ENCODE data around the gene CCNDBP1.
A peak's percentile ranks its signal among the peaks of the same experiment; 100 is the strongest.
"Not testable (repeated sequence)": the region's sequence is repeated elsewhere in the genome, so short reads cannot be mapped to it uniquely, and the experiment has no call there.

CCNDBP1 gene

GRCh38 chr15:43194795-43195194, 9.6 kb downstream of the CCNDBP1 start:
- DNase-seq, result no peak

GRCh38 chr15:43196760-43197548, 11.8 kb downstream of the CCNDBP1 start:
- no peak for DNase-seq

- not testable (repeated sequence) for DNase-seq
Measured at GRCh38 chr15:43197773-43198172, 12.6 kb downstream of the CCNDBP1 start.

DNA sequence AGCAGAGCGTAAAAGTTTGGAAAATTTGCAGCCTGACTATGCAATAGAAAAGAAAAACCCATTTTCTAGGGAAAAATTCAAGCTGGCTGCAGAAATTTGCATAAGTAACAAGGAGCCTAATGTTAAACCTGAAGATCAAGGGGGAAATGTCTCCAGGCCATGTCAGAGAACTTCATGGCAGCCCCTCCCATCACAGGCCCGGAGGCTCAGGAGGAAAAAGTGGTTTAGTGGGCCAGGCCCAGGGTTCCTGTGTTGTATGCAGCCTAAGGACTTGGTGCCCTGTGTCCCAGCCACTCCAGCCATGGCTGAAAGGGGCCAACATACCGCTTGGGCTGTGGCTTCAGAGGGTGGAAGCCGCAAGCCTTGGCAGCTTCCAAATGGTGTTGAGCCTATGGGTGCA, 13.4 kb downstream of the CCNDBP1 start:
- not testable (repeated sequence) for DNase-seq

GRCh38 chr15:43198992-43199391, 13.8 kb downstream of the CCNDBP1 start:
- DNase-seq, result no peak

DNA sequence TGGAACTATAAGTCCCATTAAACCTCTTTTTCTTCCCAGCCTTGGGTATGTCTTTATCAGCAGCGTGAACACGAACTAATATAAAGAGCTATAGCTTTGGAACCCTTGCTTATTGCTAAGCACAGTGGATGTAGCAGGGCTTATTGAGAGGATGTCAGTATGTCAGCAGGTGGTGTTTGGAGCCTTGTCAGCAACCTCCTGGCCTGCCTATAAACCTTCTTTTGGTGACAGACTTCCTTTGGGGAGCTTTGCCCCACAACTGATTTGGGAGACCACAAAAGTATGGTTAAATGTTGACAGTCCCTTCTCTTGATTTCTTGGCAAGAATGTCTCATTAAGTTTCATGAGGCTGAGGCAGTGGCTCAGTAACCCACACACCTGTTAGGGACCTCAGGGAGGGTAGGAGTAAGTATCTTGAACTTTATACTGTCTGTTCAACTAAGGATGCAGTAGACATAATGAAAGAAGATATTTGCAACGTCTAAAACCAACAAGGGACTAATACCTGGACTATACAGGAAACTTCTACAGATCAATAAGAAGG, 14.8 kb downstream of the CCNDBP1 start:
- no peak for DNase-seq

GRCh38 chr15:43204016-43204901, 19.1 kb downstream of the CCNDBP1 start:
- DNase-seq, result peak; percentile 47

DNA sequence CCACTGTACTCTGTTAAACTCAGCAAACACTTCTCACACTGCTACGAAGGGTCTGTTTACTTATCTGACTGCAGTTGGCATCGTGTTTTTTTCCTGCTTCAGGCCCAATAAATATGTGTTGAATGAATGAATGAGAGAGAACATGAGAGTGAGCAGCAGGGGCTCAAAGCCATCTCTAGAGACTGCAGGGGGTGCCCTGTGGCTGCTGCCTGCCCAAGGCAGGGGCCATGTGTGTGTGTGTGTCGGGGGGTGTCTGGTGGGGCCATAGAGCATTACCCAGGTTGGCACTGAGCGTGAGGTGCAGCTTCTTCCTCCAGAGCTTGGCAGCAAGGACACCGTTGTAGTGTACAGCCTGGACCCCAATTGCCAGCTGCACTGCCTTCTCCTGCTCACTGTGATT, 20.9 kb downstream of the CCNDBP1 start:
- DNase-seq, result no peak

- DNase-seq, result no peak
Measured at GRCh38 chr15:43207024-43207423, 21.8 kb downstream of the CCNDBP1 start.

- DNase-seq, result no peak
Measured at GRCh38 chr15:43208052-43209002, 23.1 kb downstream of the CCNDBP1 start.

DNA sequence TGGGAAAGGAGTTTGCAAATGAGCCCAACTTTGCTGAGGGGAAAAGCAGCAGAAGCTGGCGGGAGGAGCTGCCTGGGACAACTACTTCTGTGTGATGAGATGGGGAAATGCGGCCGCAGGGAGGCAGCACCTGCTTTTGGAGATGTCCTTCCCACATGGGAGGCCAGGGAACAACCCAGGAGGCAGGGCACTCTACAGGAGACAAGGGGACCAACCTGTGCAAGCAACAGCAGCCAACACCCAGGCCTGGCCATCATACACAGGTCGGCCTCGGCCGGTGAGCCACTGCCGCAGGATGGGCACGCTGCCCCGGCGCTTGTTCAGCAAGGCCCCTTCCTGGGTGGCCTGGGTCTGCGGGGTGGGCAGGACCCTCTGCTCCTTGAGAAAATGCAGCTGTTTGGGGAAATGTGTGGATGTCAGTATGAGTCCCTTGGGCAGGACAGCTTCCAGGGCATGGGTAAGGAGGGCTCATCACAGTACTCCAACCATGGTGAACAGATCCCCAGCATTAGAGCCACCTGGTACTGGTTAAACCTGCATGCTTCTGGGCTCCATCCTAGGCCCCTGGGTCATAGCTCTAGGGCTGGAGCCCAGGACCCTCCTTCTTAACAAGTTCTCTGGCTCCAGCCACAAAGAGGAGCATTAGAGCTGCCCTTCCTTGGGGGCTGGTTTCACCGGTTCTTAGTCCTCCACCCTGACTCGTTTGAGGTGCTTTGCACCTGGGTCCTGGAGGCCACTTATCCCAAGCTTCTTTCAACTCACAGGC, 24.0 kb downstream of the CCNDBP1 start:
- no peak for DNase-seq

DNA sequence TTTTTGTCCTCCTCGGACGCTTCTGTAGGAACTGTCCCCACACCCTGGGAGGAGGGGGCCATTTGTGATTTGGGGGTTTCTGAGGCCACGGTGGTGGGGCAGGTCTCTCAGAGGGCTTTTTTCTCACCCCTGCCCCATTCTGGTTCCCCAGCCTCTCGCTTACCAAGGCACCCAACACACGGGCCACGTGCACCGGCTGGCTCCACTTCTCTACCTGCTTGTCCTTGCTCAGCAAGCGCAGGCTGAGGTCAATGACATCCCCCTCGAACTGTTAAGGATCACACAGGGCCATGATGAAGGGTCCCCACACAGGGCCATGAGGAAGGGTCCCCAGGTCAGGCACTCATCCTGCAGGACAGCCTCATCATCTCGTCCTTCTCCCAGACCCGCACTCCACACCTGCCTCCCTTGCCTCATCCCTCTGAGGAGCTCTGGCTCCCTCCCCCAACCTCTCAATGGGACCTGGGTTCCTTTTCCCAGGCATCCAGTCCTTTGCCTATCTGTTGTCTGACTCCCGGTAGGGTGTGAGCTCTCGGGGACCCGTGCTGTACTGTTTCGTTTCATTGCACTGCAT, 25.1 kb downstream of the CCNDBP1 start:
- no peak for DNase-seq

- DNase-seq, result no peak
Measured at GRCh38 chr15:43210807-43211206, 25.6 kb downstream of the CCNDBP1 start.

DNA sequence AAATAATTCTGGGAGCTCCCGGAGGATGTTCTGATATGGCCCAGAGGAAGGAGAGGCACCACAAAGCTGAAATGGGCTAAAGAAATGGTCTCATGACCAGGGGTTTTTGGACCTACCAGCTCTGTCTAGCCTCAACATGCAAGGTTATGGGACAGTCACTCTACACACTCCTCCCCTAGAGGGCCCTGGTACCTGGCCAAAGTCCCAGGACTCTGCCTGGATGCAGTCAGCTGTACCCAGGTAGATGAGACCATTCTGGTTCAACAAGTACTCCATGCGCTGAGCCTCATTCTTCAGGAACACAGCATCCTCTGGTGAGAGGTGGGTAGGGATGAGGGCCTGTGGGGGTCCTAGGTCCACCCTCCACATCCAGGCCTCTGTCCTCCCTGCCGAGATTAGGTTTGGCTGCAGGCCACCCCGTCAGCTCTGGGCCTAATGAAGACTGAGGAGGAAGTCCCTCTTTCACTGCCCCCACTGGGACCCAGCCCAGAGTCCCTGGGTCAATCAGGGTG, 26.1 kb downstream of the CCNDBP1 start:
- DNase-seq, result no peak

GRCh38 chr15:43212299-43212698, 27.1 kb downstream of the CCNDBP1 start:
- no peak for DNase-seq

- DNase-seq, result no peak
Measured at GRCh38 chr15:43212951-43213350, 27.7 kb downstream of the CCNDBP1 start.

GRCh38 chr15:43213466-43213865, 28.3 kb downstream of the CCNDBP1 start:
- no peak for DNase-seq

DNA sequence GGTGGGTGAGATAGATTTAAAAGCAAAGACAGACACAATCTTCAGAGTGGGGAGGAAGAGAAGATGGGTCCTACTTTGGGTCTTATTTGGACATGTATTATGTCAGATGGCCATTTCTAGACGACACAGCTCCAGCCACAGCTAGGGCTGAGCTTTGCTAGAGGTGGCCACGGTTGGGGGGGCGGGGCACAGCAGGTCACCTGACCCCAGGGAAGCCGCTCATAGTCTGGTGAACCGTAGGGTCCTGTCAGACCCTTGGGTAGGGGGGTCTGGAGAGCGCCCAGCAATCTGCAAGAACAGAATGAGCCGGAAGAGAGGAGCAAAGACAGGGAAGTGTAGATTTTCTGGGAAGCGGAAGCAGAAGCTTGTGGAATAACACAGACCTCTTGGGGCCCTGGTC, 29.0 kb downstream of the CCNDBP1 start:
- DNase-seq, result no peak

DNA sequence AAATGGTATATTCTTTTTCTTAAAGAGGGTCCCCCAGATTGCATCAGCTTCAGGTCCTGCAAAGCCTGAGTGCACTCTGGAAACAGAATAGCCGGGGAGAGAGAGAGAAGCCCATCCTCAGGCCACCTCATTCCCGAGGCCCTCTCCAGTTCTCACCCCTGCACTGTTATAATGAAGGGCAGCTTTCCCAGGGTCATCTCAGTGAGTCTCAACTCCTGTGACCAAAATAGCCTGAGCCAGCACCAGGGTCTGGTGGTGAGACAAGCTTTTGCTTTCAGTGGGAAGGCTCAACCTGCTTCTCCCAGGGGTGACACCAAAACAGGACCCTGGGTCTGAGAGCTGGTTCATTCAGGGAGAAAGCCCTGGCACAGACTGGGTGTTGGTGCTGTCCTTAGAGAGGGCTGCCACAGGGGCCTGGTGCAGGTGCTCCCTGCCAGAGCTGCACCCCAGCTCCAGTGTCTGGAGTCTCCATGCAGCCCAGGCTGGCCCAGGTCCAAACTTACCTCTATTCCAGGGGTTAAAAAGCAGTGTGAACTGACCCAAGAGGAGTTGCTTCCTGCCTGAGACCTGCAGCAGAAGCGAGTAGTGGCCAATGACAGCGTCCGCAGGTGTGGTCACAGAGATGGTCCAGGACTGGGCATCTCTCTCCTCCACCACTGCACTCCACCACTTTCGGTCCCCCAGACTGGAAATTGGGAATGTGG, 29.5 kb downstream of the CCNDBP1 start:
- DNase-seq, result no peak

DNA sequence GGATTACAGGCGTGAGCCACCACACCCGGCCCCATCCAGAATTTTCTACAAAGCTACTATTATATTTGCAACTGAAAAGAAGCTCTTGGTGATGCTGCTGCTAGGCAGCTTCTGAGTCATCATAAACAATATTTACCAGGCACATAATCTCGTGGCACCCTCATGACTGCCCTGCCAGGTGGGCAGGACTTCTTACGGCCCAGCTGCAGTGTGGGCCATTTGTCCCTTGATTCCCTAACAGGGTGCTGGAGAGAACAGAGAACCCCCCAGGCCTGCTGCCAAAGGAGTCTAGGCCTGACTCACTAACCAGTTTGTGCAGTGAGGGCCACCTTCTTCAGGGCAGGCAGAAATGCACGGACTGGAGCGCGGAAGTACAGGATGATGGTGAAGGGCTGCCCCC, 30.8 kb downstream of the CCNDBP1 start:
- no peak for DNase-seq
